WTC11 (cell line): ENCODE data around the gene OR6M1.

Experiments used
- CTCF ChIP-seq: fragments of 200-600 bp; IDR thresholded peaks from 2 replicates; pipeline ENCODE4 v1.8.0; 2022; ENCODE audit warnings: antibody characterized with exemption
- ELF4 ChIP-seq: sonication (generic); formaldehyde crosslinking; IDR thresholded peaks from 2 replicates; pipeline ENCODE4 v1.8.1; 2022; ENCODE audit warnings: low read depth, mild to moderate bottlenecking, moderate library complexity, missing genetic modification reagents
- KAT7 ChIP-seq: sonication (generic); formaldehyde crosslinking; IDR thresholded peaks from 2 replicates; pipeline ENCODE4 v1.8.1; 2023; ENCODE audit warnings: missing genetic modification reagents, mild to moderate bottlenecking, borderline replicate concordance
- TP53 ChIP-seq: sonication (generic); formaldehyde crosslinking; IDR thresholded peaks from 2 replicates; pipeline ENCODE4 v1.8.1; 2023; ENCODE audit warnings: mild to moderate bottlenecking, missing genetic modification reagents
- ZNF219 ChIP-seq: sonication (generic); formaldehyde crosslinking; IDR thresholded peaks from 2 replicates; pipeline ENCODE4 v1.8.0; 2023; ENCODE audit warnings: missing genetic modification reagents, mild to moderate bottlenecking, borderline replicate concordance

DNA sequence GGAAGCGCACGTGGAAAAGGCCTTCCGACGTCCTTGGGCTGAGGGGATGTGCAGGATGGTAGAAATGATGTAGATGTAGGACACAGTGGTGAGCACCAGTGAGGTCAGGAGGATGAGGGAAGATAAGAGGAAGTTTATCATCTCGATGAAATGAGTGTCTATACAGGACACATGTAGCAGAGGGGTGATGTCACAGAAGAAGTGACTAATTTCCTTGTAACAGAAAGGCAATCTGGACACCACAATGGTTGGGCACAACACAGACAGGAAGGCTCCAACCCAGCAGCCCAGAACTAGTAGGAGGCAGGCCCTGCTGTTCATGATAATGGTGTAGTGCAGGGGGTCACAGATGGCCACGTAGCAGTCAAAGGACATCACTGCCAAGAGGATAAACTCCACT is 35.0 kb upstream of the OR6M1 start:
- TF ChIP-seq CTCF, result no peak
- no peak for TF ChIP-seq ZNF219 (CRISPR knock-in tag)
- no peak for TF ChIP-seq ELF4 (CRISPR knock-in tag)
- no peak for TF ChIP-seq KAT7 (CRISPR knock-in tag)
- no peak for TF ChIP-seq TP53 (CRISPR knock-in tag)
